Germinal center (tissue), 1 donor: ENCODE measurements around the gene OPCML.

Experiments used
- DNase-seq: peaks from one replicate; pipeline ENCODE4 v3.0.0; 2012; ENCODE audit warnings: mixed read lengths, low spot score

OPCML gene

DNA sequence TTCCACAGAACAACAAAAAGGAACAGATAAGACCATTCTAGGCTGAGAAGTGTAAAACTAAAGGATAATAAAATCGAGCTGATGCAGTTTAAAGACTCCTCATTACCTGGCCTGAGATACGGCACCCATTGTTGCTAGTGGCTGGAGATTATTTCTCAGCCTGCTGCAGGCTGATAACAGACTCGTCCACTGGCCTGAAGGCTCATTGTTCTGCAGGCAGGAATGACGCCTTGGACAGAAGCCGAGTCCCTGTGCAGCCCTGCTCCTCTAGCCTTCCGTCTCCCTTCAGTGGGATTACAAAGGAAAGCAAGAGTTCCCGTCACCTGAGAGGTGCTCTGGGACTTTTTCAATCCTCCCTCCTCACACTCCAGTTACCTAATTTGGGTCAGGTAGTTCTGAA, 1065.3 kb downstream of the OPCML start:
- no peak for DNase-seq

DNA sequence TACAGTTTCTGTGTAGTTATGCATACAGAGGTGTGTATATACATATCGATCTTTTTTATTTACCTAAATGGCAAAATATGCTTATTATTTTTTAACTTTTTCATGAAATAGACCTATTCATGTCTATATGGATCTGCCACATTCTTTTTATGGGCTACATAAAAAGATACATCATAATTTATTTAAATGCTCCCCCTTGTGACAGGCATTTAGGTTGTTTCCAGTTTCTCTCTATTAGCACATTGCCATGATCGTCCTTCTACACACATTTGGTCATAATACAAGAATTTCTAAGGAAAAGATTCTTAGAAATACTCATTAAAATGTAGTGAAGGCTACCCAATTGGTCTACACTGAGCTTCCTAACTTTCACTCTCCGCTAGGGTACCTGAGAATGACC, 1067.4 kb downstream of the OPCML start:
- no peak for DNase-seq

DNA sequence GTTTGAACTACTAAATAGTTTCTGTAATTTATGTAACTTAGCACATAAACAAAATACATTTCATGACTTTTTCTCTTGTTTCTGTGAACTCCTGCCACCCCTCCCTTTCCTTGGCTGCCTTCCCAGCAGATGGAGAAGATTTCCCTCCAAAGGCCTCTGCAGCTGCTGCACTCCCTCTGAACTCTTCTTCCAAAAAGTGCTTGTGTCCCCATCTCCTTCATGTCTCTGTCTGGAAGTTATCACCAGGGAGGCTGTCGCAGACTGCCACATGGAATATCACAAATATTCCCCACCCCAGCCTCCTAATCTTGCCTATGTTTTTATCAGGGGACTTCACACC, 1068.3 kb downstream of the OPCML start:
- DNase-seq = no peak

DNA sequence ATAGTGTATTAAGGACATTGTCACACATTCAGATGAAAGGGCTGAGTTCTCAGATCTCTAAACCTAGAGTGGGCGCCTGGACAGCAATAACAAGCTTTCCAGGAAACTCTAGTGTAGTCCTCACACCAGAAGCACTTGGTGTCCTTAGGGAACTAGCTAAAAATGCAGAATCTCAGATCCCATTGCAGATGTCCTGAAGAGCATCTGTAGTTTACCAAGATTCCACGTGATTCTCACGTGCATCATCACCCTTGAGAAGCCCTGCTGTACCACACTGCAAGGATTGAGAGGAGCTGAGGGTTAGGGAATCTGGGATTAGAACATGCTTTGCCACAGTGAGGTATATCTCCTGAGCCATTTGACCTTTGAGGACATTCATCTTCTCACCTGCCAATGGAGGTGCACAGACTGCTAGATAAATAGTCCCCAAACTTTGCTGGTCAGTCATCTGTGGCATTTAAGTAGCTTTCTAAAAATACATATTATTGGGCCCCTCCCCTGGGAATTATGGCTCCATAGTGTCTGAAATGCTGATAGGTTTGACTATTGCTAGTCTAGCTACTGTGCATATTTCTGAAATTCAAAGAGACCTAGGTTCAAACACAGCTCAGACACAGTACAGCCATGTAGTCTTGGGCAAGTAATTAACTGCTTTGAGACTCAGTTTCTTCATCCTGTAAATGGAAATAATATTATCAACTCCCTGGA, 1068.9 kb downstream of the OPCML start:
- no peak for DNase-seq

DNA sequence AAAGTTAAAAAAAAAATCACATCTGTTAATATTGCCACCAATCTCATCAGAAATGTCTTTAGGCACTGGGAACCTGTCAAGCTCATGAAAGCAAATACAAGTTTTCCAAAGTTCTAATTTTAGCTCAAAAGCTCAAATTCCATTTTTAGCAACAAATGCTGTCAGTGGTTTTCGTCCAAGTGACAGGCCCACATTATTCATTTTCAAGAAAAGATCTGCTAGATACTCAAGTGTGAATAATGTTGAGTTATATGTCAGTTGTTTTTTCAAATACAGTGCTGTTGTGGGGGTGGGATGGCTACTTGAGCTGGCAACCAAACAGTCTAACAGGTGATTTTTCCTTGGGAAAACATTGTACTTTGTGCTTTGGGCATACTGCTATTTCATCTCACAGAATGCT, 1072.6 kb downstream of the OPCML start:
- no peak for DNase-seq

DNA sequence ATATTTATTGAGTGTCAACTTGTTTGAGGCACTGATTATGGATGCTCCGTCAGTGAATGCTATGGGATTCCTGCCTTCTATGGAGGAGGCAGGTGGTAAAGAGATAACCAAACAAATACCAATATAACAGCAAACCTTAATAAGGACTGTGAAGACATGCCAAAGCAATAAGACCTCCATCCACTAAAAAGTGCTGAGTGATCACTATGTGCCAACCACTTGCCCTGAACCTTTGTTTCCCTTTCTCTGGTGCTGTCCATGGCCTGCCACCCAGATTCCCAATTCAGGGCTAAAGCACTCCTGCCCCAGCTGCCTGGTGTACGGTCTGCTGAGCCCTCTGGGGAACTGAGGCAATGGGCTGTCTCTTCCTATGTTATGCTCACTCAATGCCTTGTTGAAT, 1074.9 kb downstream of the OPCML start:
- no peak for DNase-seq

DNA sequence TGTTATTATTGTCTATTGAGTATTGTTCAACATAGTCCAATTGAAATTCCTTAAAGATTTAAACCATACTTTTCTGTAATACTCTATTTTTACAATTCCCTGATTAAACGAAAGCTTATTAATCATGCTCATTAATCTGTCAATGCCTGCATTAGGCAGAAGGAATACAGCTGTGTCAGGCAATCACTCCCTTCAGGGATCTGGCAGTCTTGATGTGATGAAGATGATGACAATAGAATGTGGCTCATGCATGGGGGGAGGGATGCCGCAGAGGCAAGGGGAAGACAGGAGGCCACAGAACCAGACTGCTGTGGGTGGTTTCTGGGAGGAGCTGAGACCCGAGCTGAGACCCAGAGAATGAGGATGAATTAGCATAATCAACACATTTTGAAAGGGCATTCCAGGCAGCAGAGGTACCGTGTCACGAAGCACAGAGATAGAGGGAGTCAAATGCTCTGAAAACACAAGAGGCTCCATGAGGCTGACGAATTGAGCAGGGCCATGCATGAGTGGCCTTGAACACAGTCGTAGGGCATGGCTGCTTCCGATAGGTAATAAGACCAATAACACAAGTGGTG, 1075.5 kb downstream of the OPCML start:
- DNase-seq = no peak

DNA sequence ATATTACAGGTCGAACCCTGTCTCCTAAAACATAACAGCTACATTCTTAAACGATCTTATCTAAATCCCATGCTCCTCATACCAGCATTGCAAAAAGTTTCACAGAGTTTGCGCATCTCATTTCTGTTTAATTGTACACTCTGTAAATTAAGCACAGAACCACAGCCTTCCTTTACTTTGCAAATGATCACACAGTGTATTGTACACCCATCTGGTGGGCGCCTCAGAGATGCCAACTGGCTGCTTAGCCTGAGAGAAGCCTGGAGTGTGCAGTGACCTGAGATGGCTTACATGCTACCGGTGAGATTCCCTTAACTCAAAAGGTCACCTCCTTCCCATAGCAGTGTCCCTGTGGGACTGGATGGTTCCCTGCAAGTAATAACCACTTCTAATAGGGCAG, 1077.3 kb downstream of the OPCML start:
- DNase-seq = no peak

DNA sequence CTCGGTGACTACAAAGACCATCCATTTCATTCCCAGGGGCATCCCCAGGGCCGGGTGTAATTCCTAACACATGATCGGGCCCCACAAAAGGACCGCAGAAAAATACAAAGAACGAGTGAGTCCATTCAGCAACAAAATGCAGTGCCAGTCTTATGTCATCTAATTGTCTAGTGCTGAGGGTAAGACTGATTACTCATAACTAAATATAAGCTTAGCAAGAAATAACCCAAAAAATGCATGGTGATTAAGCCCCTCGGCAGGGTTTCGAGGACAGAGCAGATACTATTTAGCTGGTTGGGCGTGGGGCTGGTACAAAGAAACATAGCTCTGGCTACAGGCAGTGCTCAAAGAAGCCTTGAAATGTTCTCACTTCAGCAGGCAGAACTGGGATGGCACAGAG, 1078.9 kb downstream of the OPCML start:
- DNase-seq = no peak

DNA sequence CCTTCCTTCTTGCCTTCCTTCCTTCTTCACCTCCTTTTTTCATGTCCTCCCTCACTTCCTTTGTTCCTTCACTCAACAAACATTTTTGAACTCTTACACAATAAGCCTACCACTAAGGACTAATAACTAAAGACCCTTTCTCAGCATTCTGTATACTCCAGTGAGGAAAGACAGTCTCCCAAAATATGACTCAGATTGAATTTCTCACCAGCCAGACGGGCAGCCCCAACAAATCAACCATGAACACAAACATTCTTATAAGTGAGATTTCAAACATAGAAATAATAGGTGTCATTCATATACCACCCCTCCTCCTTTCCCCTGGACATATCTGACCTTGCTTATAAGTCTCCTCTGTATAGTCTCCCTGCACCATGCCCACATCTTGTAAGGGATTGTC, 1079.7 kb downstream of the OPCML start:
- no peak for DNase-seq

DNA sequence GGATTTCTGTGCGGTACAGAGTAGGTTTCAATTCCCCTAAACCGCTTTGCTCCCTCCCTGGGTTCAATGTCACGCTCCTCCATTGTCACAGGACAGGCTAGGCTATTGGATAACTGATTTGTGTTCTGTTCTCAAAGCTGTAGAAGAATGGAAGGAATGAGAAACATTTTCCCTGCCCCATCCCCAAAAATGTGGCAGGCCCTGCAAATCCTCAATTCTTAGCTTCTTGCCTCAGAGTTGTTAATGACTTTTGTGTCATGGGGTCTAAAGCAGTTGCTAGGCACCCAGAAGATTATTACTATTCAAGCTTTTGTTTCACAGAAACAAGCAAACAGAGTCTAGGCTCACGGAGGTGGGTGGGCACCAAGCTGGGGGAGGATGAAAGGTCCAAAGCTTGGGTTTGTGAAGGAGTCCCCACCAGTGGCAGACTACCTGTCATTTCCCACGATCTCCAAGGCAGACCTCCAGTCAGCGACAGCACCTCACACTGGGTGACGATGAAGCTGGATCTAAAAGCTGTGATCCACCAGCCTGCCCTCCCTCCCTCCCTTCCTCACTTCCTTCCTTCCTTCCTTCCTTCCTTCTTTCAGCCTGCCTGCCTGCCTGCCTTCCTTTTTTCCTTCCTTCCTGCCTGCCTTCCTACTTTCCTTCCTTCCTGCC, 1080.2 kb downstream of the OPCML start:
- no peak for DNase-seq

DNA sequence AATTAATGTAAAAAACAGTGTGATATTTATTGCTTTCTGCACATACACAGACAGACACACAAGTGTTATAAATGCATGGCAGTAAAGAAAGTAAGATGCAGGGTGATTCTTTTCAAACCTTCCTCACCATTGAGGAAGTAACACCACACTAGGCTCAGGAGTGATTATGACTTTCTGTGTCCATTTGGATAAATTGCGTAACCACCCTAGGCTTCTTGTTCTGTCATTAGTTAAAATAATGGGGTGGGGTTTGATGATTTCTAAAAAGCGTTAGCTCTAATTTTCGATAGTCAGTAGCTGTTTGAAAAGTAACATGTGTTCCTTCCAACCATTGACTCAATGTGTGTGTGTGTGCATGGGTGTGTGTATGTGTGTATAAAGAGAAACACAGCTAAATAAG, 1081.7 kb downstream of the OPCML start:
- DNase-seq = no peak

DNA sequence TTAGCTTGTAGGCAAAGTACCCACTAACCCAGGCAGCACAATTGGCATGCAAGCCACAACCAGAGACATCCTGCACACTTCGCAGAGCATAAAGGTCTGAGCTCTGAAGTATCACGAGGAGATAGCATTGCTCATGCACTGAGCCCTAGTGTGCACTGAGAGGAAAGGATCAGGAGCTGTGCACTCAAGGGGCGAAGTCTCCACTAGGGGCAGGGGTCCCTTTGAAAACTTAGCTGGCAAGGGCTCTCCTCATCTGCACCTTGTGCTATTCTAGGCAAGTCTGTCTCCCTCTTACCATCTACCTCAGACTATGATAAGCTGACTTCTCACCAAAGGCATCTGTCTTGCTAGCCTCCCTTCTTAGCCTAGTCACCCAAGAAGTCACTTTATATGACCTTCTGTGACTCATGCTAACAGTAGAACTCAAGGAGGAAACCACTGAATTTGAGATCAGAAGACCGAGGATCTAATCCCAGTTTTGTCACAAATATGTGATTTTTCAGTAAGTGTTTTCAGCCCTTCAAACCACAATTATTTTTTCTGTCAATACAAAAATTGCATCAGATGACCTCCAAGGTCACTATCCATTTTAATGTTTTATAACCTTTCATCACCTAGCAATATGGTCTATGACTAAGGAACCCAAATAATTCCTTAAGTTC, 1083.8 kb downstream of the OPCML start:
- no peak for DNase-seq

DNA sequence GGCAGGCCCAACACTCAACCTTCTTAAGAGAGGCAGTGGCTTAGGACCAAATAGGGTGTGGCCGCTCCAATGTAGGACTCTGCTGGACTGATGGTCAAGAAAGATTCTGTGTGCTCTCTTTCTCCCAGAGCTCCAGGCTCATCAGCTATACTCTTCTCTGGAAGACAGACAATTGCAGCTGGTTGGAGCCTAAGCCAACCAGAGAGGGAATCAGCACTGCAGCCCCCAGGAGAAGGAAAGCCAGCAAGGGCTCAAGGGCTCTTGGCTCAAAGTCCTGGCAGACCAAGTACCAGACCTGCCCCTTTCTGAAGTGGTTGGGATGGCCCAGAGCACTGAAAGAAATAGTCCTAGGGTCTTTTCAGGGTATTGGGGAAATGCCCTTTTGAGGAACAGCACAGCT, 1084.5 kb downstream of the OPCML start:
- DNase-seq = no peak

DNA sequence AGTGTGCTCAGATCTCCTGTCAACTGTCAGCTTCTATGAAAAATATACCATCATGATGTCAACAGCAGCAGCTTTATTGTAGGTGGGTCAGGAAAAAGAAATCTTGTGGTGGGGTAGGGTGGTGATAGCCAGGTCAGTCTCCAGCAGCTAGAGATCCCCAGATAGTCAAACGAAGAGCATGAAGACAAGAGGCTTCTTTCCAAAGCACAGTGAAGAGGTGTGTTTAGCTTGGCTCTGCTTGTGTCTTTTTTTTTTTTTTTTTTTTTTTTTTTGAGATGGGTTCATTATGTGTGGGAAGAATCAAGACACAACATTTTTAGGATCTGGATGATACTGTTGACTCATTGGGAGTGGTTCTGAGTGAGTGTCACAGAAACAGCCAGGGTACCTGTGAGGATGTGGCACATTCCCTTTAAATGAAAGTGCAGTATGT, 1086.4 kb downstream of the OPCML start:
- DNase-seq = no peak

DNA sequence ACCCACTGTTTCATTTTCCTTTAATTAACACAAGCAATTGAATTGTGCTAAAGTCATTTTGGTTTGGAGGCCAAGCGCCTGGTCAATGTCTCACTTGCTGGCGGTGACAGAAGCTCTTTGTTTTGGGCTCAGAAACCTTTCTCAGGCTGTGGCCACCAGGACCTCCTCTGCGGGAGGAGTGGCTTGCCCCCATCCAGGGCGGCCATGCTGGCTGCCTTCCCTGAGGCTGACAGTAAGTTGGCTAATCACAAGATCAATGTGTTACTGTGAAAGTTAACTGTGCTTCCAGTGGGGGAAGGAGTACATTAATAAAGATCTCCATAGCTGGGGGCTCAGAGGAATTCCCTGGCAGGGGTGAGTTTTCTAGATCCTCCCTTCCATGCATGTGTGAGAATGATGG, 1087.4 kb downstream of the OPCML start:
- DNase-seq = no peak

DNA sequence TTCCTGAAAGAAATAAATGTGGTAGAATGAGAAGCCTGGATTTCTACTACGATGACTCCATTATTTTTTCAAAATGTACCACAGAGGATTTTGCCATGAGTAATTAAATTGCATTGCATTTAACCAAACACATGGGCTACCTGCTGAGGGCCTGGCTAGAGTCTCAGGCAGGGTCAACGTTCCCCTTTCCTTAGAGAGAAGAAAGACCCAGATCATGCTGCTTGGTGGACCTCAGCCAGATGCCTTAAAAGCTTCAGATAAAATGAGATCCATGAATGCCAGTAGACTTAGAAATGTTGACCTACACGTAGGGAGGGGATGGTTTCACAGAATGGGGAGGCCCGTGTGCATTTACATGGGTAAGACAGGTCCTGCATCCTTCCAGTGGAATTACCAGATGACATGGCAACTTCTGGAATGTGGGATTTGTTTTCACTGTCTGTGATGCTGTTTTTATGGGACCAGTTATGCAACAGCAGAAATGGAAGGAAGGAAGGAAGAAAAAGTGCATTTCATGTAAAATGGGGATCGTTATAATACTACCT, 1092.5 kb downstream of the OPCML start:
- no peak for DNase-seq

DNA sequence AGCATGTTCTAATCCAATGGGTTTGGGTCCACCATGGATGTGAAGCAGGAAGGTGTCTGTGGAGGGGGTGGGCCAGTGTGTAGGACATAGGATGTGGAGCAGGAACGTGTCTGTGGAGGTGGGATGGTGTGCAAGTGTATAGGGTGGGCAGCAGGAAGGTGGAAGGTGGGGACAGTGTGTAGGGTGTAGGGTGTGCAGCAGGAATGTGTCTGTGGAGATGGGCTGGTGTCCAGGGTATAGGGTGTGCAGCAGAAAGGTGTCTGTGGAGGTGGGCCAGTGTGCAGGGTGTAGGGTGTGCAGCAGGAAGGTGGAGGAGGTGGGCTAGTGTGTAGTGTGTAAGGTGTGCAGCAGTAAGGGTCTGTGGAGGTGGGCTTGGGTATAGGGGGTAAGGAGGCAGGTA, 1093.9 kb downstream of the OPCML start:
- DNase-seq = no peak

DNA sequence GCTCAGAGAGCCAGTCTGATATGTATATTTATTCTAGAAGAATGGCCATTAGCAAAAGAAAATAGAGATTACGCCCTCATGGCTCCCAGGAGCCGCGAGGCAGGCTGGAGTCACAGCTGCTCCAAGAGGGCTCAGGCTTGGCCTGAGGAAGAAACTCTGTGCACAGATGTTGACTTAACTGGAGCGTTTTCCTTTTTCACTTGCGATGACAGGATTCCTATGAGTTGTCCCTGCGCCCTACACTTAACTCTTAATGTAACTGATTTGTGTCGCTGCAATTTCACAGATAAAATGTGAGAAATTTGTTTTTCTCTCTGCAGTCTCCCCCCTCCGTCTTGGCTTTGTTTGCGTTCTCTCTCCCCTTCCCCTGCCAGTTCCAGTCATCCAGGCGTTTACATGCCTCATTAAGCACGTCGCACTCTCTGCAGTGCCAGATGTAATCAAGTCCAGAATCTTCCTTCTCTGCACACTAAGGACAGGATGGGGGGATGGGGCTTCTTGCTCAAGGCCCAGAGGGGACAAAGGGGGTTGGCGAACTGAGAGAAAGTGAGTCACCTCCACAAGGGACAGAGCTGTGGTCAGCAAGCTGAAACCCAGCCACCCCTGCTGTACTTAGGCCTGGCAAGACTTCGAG, 1101.8 kb downstream of the OPCML start:
- no peak for DNase-seq

DNA sequence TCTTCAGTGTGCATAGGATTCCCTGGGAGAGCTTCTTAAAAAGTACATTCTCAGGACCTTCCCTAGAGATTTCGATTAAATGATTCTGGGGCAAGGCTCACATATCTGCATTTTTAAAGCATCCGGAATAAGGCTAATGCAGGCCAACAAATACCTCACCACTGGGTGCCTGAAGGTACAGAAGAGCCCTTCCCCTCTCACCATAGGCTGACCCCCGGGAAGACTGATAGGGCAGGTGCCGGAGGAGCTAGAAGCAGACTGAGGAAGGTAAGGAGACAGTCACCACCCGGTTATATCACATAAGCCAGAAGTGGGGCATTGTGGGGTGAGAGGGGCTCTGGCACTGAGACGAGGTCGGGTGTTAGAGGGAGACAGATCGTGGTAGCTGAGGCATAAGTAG, 1102.6 kb downstream of the OPCML start:
- DNase-seq = no peak

DNA sequence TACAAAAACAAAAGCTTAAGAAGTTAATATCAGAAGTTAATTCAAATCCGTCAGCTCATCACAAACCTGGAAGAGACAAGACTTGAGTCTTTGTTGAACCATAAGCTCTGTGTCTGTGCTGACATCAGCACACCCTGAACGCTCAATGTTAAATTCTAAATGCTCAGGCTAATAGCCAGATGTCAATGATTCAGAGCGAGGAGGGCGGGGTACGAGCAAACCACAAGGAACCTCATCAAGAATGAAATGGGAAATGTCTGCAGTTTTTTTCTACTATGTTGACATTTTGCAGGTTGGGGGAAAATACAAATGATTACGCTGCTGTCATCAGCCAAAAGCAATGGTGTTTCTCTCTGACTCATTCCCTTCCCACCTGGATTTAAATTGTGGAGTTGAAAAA, 1104.7 kb downstream of the OPCML start:
- no peak for DNase-seq

DNA sequence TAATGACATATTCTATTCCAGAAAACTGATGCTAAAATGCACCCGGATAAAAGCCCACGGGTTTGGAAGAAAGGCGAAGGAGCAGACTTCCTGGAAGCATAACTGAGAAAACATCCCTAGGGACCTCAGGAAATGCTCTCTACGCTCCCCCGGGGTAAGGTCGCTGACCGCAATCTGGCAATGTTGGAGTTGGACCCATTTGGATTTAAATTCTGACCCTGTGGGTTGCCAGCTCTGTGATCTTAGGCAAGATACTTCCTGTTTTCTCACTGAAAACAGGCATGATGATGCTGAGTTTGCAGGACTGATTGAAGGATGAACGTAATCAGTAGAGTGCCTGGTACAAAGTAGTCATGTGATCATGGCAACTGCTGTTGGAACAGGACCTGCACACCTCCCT, 1107.9 kb downstream of the OPCML start:
- no peak for DNase-seq

DNA sequence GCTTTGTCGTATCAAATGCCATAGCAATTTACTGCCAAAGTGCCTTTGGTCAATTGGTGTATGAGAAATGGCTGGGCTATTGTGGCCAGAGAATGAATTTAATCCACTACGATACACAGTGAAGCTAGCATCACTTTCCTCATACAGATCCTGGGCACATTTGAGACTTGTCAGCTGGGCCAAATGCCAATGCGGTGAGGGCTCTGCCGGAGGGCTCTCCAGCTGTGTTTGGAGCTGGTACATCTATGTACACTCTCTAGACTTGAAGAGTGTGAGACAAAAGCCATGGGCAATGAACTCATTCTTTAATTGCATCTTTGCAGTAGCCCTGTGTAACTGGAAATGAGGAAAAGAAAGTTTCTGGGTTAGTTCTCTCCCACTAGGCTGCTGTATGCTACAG, 1109.0 kb downstream of the OPCML start:
- no peak for DNase-seq
